Esophagus muscularis mucosa (tissue), 4 donors: ENCODE results near the gene RBM44.
"Not testable (repeated sequence)": the region's sequence is repeated elsewhere in the genome, so short reads cannot be mapped to it uniquely, and the experiment has no call there.

Experiments used
- CTCF ChIP-seq, 3 experiments: fragments of 200-600 bp in 2 of 3; fragments of 450-650 bp in 1 of 3; sonication (generic) in 2 of 3; IDR thresholded peaks; one replicate each; pipeline ENCODE4 v1.5.1; 2017 to 2019; ENCODE audit warnings: antibody characterized with exemption in 3 of 3, mild to moderate bottlenecking in 2 of 3, moderate library complexity in 1 of 3
- EP300 ChIP-seq: sonication (generic); formaldehyde crosslinking; IDR thresholded peaks from one replicate; pipeline ENCODE4 v1.6.1; 2017; ENCODE audit warnings: antibody characterized with exemption
- POLR2A ChIP-seq: fragments of 450-650 bp; IDR thresholded peaks from one replicate; pipeline ENCODE4 v1.6.1; 2017; ENCODE audit warnings: antibody characterized with exemption, moderate library complexity, mild to moderate bottlenecking, low read depth
- POLR2AphosphoS5 ChIP-seq, 2 donors: sonication (generic); formaldehyde crosslinking; IDR thresholded peaks; one replicate each; pipeline ENCODE4 v1.6.1; 2017; ENCODE audit warnings: antibody characterized with exemption in 2 of 2

- TF ChIP-seq CTCF (IDR thresholded peaks at IDR 0.05); POLR2AphosphoS5 (IDR thresholded peaks at IDR 0.05); POLR2A; EP300: not testable (repeated sequence)
Measured at GRCh38 chr2:237750441-237750840, 48.1 kb upstream of the RBM44 start.
